ENCODE results near the gene HFM1.
"Not testable (repeated sequence)": the region's sequence is repeated elsewhere in the genome, so short reads cannot be mapped to it uniquely, and the experiment has no call there.

HFM1 gene

DNA sequence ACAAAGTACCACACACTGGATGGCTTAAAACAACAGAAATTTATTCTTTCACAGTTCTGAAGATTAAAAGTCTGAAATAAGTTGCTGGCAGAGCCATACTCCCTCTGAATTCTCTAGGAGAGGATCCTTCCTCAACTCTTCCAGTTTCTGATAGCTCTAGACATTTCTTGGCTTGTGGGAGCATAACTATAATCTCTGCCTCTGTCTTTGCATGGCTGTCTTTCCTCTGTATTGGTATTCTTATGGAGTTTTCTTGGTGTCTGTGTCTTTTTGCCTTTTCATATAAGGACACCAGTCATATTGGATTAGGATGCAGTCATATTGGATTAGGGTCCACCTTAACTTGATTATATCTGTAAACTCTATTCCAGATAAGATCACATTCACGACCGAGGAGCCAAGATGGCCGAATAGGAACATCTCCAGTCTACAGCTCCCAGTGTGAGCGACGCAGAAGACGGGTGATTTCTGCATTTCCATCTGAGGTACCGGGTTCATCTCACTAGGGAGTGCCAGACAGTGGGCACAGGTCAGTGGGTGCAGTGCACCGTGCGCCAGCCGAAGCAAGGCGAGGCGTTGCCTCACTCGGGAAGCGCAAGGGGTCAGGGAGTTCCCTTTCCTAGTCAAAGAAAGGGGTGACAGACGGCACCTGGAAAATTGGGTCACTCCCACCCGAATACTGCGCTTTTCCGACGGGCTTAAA is 118.2 kb downstream of the HFM1 start:
- not testable (repeated sequence) for H3K4me3 ChIP-seq (ENCODE audit: low read length)

DNA sequence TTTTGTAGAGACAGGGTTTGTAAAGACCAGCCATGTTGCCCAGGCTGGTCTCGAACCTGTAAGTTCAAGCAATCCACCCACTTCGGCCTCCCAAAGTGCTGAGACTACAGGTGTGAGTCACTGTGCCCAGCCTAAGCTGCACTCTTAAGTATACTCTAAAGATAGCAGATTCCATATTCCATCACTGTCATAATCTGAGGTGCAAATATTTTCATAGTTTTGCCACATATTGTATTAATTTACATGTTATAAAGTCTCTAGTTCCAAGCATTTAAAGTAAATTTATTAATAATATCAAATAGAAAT is 121.3 kb downstream of the HFM1 start:
- no peak overlapping the region for H3K9ac ChIP-seq (ENCODE audit: low read length)
- H3K36me3 ChIP-seq (ENCODE audit: control insufficient read depth, insufficient read depth, low read length): no peaks in the 10 kb centered on the region
- no peaks in the 10 kb centered on the region for H3K4me1 ChIP-seq (ENCODE audit: control insufficient read depth, insufficient read depth, low read length)
- no peak overlapping the region for H3K4me3 ChIP-seq (ENCODE audit: low read length)
- no peaks in the 10 kb centered on the region for H3K9me3 ChIP-seq (ENCODE audit: control insufficient read depth, low read length)
- H3K27me3 ChIP-seq (ENCODE audit: control insufficient read depth, insufficient read depth, low read length): no peaks in the 10 kb centered on the region

More for the DNA sequence above, 118.2 kb downstream of the HFM1 start:
- H3K36me3 ChIP-seq (ENCODE audit: control insufficient read depth, insufficient read depth, low read length); H3K27me3 ChIP-seq (ENCODE audit: control insufficient read depth, insufficient read depth, low read length); H3K9ac ChIP-seq (ENCODE audit: low read length); H3K4me1 ChIP-seq (ENCODE audit: control insufficient read depth, insufficient read depth, low read length); H3K9me3 ChIP-seq (ENCODE audit: control insufficient read depth, low read length): not testable (repeated sequence)

DNA sequence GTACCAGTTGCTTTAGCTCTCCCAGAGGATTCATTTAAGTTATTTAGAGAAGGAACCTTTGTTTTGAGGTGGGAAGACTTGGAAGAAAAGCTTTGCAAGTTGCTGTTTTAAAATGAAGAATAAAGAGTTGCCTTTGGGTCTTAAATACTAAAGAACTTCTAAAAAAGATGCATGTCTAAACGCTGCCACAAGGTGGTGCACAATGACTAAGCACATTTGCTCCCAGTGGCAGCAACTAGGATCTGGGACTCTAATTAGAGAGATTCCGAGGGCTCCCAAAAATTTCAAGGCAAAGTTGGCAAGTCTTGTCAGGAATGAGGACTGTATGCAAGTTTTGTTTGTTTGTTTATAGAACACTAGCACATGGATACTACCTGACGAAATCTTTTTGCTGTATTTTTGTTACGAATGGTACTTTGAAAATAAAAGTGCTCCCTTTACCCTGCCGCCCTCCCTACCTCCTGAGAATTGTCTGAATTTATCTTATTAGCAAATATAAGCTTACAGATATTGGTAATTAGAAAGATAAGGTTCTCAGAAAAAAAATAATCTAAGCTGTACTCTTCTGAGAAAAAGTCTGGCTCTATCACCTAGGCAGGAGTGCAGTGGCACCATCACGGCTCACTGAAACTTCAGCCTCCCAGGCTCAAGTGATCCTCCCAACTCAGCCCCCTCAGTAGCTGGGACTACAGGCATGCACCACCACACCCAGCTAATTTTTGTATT is 121.8 kb downstream of the HFM1 start:
- Histone ChIP-seq H3K36me3 (ENCODE audit: control insufficient read depth, insufficient read depth, low read length) (no peaks in the 10 kb centered on the region), H3K9ac (ENCODE audit: low read length) (no peak overlapping the region), H3K27me3 (ENCODE audit: control insufficient read depth, insufficient read depth, low read length) (no peaks in the 10 kb centered on the region), H3K4me3 (ENCODE audit: low read length) (no peak overlapping the region), H3K4me1 (ENCODE audit: control insufficient read depth, insufficient read depth, low read length) (no peaks in the 10 kb centered on the region), H3K9me3 (ENCODE audit: control insufficient read depth, low read length) (no peaks in the 10 kb centered on the region)

DNA sequence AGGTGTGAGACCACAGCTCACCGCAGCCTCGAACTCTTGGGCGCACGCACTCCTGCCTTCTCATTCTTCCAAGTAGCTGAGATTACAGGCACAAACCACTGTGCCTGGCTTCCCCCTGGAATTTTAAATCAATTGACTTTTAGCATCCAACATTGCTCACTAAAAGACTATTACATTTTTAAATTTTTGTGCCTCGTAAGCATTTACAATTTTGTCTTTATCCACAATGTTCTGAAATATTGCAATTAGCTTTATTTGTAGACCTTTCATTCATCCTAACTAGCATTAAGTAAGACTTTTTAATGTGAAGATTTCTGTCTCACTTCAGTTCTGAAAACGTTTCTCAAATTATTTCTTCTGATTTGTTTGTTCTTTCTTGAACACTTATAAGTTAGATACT is 122.9 kb downstream of the HFM1 start:
- H3K4me1 ChIP-seq (ENCODE audit: control insufficient read depth, insufficient read depth, low read length): no peaks in the 10 kb centered on the region
- no peaks in the 10 kb centered on the region for H3K36me3 ChIP-seq (ENCODE audit: control insufficient read depth, insufficient read depth, low read length)
- H3K9ac ChIP-seq (ENCODE audit: low read length): no peak overlapping the region
- no peaks in the 10 kb centered on the region for H3K9me3 ChIP-seq (ENCODE audit: control insufficient read depth, low read length)
- H3K27me3 ChIP-seq (ENCODE audit: control insufficient read depth, insufficient read depth, low read length): no peaks in the 10 kb centered on the region
- no peak overlapping the region for H3K4me3 ChIP-seq (ENCODE audit: low read length)

DNA sequence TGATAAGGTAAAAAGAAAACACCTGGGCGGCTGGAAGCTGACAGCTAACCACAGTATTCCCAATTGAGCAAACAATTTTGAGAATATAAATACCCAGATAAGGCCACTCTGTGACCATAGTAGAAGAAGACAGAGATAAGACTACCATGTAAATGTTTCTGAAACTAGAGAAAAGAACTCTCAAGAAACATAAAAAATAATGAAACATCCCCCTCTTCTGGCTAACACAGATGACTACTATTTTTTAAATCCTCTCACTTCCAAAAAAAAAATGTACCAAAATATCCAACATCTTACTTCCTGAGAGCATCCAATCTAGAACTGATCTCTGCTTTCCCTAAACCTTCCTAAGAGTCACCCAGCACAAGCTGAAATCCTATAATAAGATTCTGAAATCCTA is 125.9 kb downstream of the HFM1 start:
- no peaks in the 10 kb centered on the region for H3K27me3 ChIP-seq (ENCODE audit: control insufficient read depth, insufficient read depth, low read length)
- no peaks in the 10 kb centered on the region for H3K9me3 ChIP-seq (ENCODE audit: control insufficient read depth, low read length)
- no peak overlapping the region for H3K4me3 ChIP-seq (ENCODE audit: low read length)
- H3K36me3 ChIP-seq (ENCODE audit: control insufficient read depth, insufficient read depth, low read length): no peaks in the 10 kb centered on the region
- H3K9ac ChIP-seq (ENCODE audit: low read length): no peak overlapping the region
- no peaks in the 10 kb centered on the region for H3K4me1 ChIP-seq (ENCODE audit: control insufficient read depth, insufficient read depth, low read length)

DNA sequence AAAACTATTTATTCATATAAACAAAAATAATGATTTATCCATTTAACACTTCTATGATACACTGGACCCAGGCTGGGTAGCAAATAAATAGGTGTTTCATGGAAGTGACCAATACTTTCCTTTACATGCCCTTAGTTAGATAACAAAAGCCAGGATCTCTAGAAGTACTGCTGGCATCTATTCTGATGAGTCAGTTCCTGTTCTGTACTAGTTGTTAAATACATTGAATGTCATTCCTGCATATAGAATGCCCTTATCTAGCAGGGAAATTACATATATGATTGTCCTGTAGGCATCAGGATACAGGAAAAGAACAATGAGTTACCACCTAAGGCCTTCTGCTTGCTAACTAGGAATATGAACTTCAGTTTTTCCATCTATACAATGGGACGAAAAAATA is 130.8 kb downstream of the HFM1 start:
- Histone ChIP-seq H3K27me3 (ENCODE audit: control insufficient read depth, insufficient read depth, low read length) (no peaks in the 10 kb centered on the region), H3K4me3 (ENCODE audit: low read length) (no peak overlapping the region), H3K9me3 (ENCODE audit: control insufficient read depth, low read length) (no peaks in the 10 kb centered on the region), H3K36me3 (ENCODE audit: control insufficient read depth, insufficient read depth, low read length) (no peaks in the 10 kb centered on the region), H3K4me1 (ENCODE audit: control insufficient read depth, insufficient read depth, low read length) (no peaks in the 10 kb centered on the region), H3K9ac (ENCODE audit: low read length) (no peak overlapping the region)

DNA sequence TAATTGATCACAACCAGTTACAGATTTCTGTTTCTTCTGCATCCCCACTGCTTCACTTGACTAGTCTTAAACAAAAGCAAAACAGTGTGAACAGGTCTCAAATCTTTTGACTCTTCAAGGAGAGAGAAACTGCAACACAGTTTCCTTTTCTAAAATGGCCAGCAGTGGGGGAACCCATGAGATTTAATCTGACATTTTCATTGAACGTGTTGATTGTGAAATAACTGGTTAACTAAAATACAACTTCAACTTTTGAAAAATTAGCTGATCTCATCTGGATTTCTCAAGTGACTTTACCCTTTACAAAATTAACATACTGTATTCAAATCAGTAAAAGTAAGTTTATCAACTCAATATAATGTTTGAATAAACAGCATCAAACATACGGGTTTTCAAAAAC is 143.0 kb downstream of the HFM1 start:
- H3K4me3 ChIP-seq (ENCODE audit: low read length): no peak overlapping the region
- H3K27me3 ChIP-seq (ENCODE audit: control insufficient read depth, insufficient read depth, low read length): no peaks in the 10 kb centered on the region
- no peaks in the 10 kb centered on the region for H3K9me3 ChIP-seq (ENCODE audit: control insufficient read depth, low read length)
- H3K36me3 ChIP-seq (ENCODE audit: control insufficient read depth, insufficient read depth, low read length): no peaks in the 10 kb centered on the region
- no peaks in the 10 kb centered on the region for H3K4me1 ChIP-seq (ENCODE audit: control insufficient read depth, insufficient read depth, low read length)
- no peak overlapping the region for H3K9ac ChIP-seq (ENCODE audit: low read length)

DNA sequence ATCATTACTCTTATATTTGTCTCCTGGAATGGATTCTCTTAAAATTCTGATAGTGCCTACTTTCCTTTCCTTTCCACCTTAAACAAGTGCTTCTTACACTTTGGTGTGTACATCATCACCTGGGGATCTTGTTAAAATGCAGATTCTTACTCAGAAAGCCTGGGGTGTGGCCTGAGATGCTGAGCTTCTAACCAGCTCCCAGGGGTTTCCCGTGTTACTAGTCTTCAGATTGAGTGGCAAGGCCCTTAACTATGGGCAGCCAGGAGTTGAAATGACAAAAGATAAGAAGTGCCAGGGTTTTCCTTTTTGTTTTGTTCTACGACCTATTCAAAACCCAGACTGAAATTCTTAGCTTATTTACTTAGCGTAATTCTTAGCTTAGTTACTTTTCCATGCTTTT is 159.2 kb downstream of the HFM1 start:
- Histone ChIP-seq H3K27me3 (ENCODE audit: control insufficient read depth, insufficient read depth, low read length) (no peaks in the 10 kb centered on the region), H3K4me1 (ENCODE audit: control insufficient read depth, insufficient read depth, low read length) (no peaks in the 10 kb centered on the region), H3K36me3 (ENCODE audit: control insufficient read depth, insufficient read depth, low read length) (no peaks in the 10 kb centered on the region), H3K9ac (ENCODE audit: low read length) (no peak overlapping the region), H3K4me3 (ENCODE audit: low read length) (no peak overlapping the region), H3K9me3 (ENCODE audit: control insufficient read depth, low read length) (no peaks in the 10 kb centered on the region)

DNA sequence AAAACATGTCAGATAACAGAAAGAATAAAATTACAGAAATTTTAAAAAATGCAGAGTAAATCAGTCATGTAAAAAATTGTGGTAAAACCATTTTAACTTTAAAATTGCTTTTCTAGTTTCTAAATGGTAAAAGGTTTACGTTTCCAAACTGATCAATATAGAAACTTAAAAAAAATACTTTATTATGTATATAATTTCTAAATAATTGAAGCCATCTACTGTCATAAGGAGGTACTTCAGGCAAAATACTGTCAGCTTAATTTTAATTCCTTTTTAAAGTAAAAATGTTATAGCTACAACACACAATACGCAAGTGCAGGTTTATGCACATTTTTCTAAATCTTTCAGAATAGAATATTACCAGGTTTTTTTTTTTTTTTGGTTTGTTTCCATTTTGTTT is 159.9 kb downstream of the HFM1 start:
- Histone ChIP-seq H3K9ac (ENCODE audit: low read length) (no peak overlapping the region), H3K36me3 (ENCODE audit: control insufficient read depth, insufficient read depth, low read length) (no peaks in the 10 kb centered on the region), H3K9me3 (ENCODE audit: control insufficient read depth, low read length) (no peaks in the 10 kb centered on the region), H3K4me1 (ENCODE audit: control insufficient read depth, insufficient read depth, low read length) (no peaks in the 10 kb centered on the region), H3K4me3 (ENCODE audit: low read length) (no peak overlapping the region), H3K27me3 (ENCODE audit: control insufficient read depth, insufficient read depth, low read length) (no peaks in the 10 kb centered on the region)

DNA sequence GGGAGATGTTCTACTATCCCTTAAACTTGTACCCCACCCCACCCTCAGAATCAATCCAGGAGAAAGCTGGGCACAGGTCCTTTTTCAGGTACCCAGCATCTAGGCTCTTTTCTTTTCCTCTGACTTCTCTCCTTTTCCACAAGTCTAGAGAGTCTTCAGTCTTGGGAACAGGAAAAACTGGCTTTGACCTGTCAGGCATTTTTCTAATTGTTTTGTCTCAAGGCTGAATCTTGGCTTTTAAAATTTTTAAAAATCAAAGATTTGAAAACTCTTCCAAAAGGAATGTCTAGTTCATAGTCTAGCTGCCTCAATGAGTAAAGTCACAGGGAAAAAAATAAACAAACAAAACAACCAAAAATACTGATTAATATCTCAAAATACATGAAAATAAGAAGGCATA is 161.5 kb downstream of the HFM1 start:
- no peaks in the 10 kb centered on the region for H3K36me3 ChIP-seq (ENCODE audit: control insufficient read depth, insufficient read depth, low read length)
- no peak overlapping the region for H3K4me3 ChIP-seq (ENCODE audit: low read length)
- H3K4me1 ChIP-seq (ENCODE audit: control insufficient read depth, insufficient read depth, low read length): no peaks in the 10 kb centered on the region
- no peak overlapping the region for H3K9ac ChIP-seq (ENCODE audit: low read length)
- no peaks in the 10 kb centered on the region for H3K27me3 ChIP-seq (ENCODE audit: control insufficient read depth, insufficient read depth, low read length)
- H3K9me3 ChIP-seq (ENCODE audit: control insufficient read depth, low read length): no peaks in the 10 kb centered on the region

DNA sequence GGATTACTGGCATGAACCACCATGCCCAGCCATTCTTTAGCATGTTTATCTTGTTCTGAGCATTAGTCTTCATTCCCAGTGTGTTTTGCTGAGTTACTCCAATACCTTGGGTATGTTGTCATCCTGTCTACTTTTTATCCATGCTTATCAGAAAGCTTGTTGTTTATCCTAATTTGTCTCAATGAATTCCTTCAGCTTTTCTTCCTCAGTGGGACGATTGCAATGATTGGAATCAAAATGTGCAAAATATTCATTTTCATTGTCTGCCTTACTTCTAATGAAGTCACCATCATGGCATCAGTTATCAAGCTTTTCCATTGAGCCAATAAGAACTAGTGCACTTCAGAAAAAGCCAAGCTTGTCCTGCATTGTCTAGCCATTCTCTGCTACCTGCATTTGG is 170.5 kb downstream of the HFM1 start:
- Histone ChIP-seq H3K27me3 (ENCODE audit: control insufficient read depth, insufficient read depth, low read length) (no peaks in the 10 kb centered on the region), H3K9ac (ENCODE audit: low read length) (no peak overlapping the region), H3K4me1 (ENCODE audit: control insufficient read depth, insufficient read depth, low read length) (no peaks in the 10 kb centered on the region), H3K4me3 (ENCODE audit: low read length) (no peak overlapping the region), H3K9me3 (ENCODE audit: control insufficient read depth, low read length) (no peaks in the 10 kb centered on the region), H3K36me3 (ENCODE audit: control insufficient read depth, insufficient read depth, low read length) (no peaks in the 10 kb centered on the region)

DNA sequence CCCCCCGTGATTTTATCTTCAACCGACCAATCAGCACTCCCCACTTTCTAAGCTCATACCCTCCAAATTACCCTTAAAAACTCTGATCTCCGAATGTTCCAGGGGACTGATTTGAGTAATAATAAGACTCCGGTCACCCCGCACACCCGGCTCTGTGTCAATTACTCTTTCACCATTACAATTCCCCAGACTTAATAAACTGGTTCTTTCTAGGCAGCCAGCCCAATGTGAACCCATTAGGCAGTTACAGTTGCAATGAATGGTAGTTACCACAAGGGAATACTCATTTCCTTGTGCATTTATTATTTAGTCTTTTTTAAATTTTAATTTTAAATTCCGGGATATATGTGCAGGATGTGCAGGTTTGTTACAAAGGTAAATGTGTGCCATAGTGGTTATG is 177.9 kb downstream of the HFM1 start:
- Histone ChIP-seq H3K27me3 (ENCODE audit: control insufficient read depth, insufficient read depth, low read length) (no peaks in the 10 kb centered on the region), H3K9ac (ENCODE audit: low read length) (no peak overlapping the region), H3K4me1 (ENCODE audit: control insufficient read depth, insufficient read depth, low read length) (no peaks in the 10 kb centered on the region), H3K36me3 (ENCODE audit: control insufficient read depth, insufficient read depth, low read length) (no peaks in the 10 kb centered on the region), H3K9me3 (ENCODE audit: control insufficient read depth, low read length) (no peaks in the 10 kb centered on the region), H3K4me3 (ENCODE audit: low read length) (no peak overlapping the region)

DNA sequence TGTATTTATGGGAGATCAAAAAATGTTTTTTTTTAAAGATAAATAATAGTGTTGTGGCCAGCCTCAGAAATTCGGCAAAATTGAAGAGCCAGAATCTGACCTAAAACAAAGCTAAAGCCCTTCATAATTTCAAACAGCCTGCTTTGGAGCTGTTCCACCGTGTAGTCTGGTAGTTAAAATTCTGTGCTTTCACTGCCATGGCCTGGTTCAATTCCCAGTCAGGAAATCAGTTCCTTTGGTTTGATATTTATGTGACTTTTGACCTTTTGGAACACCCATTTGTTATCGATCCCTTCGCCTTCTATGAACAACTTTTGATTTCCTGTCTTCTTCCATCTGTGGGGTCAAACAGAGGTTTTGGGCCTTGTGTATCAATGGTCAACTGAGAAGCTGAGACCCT is 179.8 kb downstream of the HFM1 start:
- H3K36me3 ChIP-seq (ENCODE audit: control insufficient read depth, insufficient read depth, low read length): no peaks in the 10 kb centered on the region
- no peak overlapping the region for H3K9ac ChIP-seq (ENCODE audit: low read length)
- H3K9me3 ChIP-seq (ENCODE audit: control insufficient read depth, low read length): no peaks in the 10 kb centered on the region
- H3K4me1 ChIP-seq (ENCODE audit: control insufficient read depth, insufficient read depth, low read length): no peaks in the 10 kb centered on the region
- no peak overlapping the region for H3K4me3 ChIP-seq (ENCODE audit: low read length)
- no peaks in the 10 kb centered on the region for H3K27me3 ChIP-seq (ENCODE audit: control insufficient read depth, insufficient read depth, low read length)
